IPS-15b (cell line): ENCODE data around the gene CTNNAL1.
"Not testable (repeated sequence)": the region's sequence is repeated elsewhere in the genome, so short reads cannot be mapped to it uniquely, and the experiment has no call there.

Experiments
- H3K27me3 ChIP-seq: one replicate; pipeline ENCODE4 v1.6.1; 2013; ENCODE audit warnings: low read length; ENCODE audit not compliant: control insufficient read depth, insufficient read depth
- H3K36me3 ChIP-seq: one replicate; pipeline ENCODE4 v1.6.1; 2013; ENCODE audit warnings: low read length; ENCODE audit not compliant: control insufficient read depth, insufficient read depth
- H3K4me1 ChIP-seq: one replicate; pipeline ENCODE4 v1.6.1; 2013; ENCODE audit warnings: mild to moderate bottlenecking, low read length; ENCODE audit not compliant: control insufficient read depth, insufficient read depth
- H3K4me3 ChIP-seq: one replicate; pipeline ENCODE4 v1.5.1; 2013; ENCODE audit warnings: low read depth, low read length
- H3K9ac ChIP-seq: one replicate; pipeline ENCODE4 v1.6.1; 2013; ENCODE audit warnings: low read depth, mild to moderate bottlenecking, low read length
- H3K9me3 ChIP-seq: one replicate; pipeline ENCODE4 v1.6.1; 2013; ENCODE audit warnings: mild to moderate bottlenecking, low read length; ENCODE audit not compliant: control insufficient read depth, insufficient read depth

CTNNAL1 gene

GRCh38 chr9:108911820-108912219 is 101.5 kb downstream of the CTNNAL1 start:
- Histone ChIP-seq H3K9me3 (no peaks in the 10 kb centered on the region), H3K4me1 (no peaks in the 10 kb centered on the region), H3K9ac (no peak overlapping the region), H3K4me3 (no peak overlapping the region), H3K27me3 (no peaks in the 10 kb centered on the region), H3K36me3 (peaks cover 39% of the 10 kb centered on the region)

- Histone ChIP-seq H3K27me3 (no peaks in the 10 kb centered on the region), H3K4me1 (no peaks in the 10 kb centered on the region), H3K36me3 (peaks cover 39% of the 10 kb centered on the region), H3K4me3 (no peak overlapping the region), H3K9ac (no peak overlapping the region), H3K9me3 (no peaks in the 10 kb centered on the region)
Measured at GRCh38 chr9:108910914-108911313, 102.4 kb downstream of the CTNNAL1 start.

- H3K9ac ChIP-seq: no peak overlapping the region
- H3K27me3 ChIP-seq: no peaks in the 10 kb centered on the region
- peaks cover 37% of the 10 kb centered on the region for H3K36me3 ChIP-seq
- no peaks in the 10 kb centered on the region for H3K4me1 ChIP-seq
- no peaks in the 10 kb centered on the region for H3K9me3 ChIP-seq
- H3K4me3 ChIP-seq: no peak overlapping the region
Measured at GRCh38 chr9:108910402-108910801, 102.9 kb downstream of the CTNNAL1 start.

GRCh38 chr9:108905494-108905893 is 107.8 kb downstream of the CTNNAL1 start:
- Histone ChIP-seq H3K9ac (no peak overlapping the region), H3K27me3 (no peaks in the 10 kb centered on the region), H3K4me1 (no peaks in the 10 kb centered on the region), H3K36me3 (peaks cover 34% of the 10 kb centered on the region), H3K4me3 (no peak overlapping the region), H3K9me3 (no peaks in the 10 kb centered on the region)

- H3K9me3 ChIP-seq: no peaks in the 10 kb centered on the region
- no peak overlapping the region for H3K9ac ChIP-seq
- no peaks in the 10 kb centered on the region for H3K4me1 ChIP-seq
- peaks cover 35% of the 10 kb centered on the region for H3K36me3 ChIP-seq
- no peaks in the 10 kb centered on the region for H3K27me3 ChIP-seq
- H3K4me3 ChIP-seq: no peak overlapping the region
Measured at GRCh38 chr9:108904161-108904560, 109.1 kb downstream of the CTNNAL1 start.

GRCh38 chr9:108903420-108904103 is 109.7 kb downstream of the CTNNAL1 start:
- Histone ChIP-seq H3K9ac (no peak overlapping the region), H3K36me3 (peaks cover 31% of the 10 kb centered on the region), H3K4me1 (no peaks in the 10 kb centered on the region), H3K9me3 (no peaks in the 10 kb centered on the region), H3K4me3 (no peak overlapping the region), H3K27me3 (no peaks in the 10 kb centered on the region)

GRCh38 chr9:108900176-108900575 is 113.1 kb downstream of the CTNNAL1 start:
- Histone ChIP-seq H3K4me3 (no peak overlapping the region), H3K9ac (no peak overlapping the region), H3K36me3 (peaks cover 30% of the 10 kb centered on the region), H3K4me1 (no peaks in the 10 kb centered on the region), H3K9me3 (no peaks in the 10 kb centered on the region), H3K27me3 (no peaks in the 10 kb centered on the region)

- not testable (repeated sequence) for H3K4me3 ChIP-seq, H3K27me3 ChIP-seq, H3K9ac ChIP-seq, H3K4me1 ChIP-seq, H3K9me3 ChIP-seq
- peaks cover 30% of the 10 kb centered on the region for H3K36me3 ChIP-seq
Measured at GRCh38 chr9:108899023-108899695, 114.1 kb downstream of the CTNNAL1 start.

GRCh38 chr9:108897324-108898096 is 115.8 kb downstream of the CTNNAL1 start:
- Histone ChIP-seq H3K36me3 (peaks cover 35% of the 10 kb centered on the region), H3K9me3 (no peaks in the 10 kb centered on the region), H3K4me3 (no peak overlapping the region), H3K4me1 (no peaks in the 10 kb centered on the region), H3K27me3 (no peaks in the 10 kb centered on the region), H3K9ac (no peak overlapping the region)

GRCh38 chr9:108894225-108894997 is 118.9 kb downstream of the CTNNAL1 start:
- H3K9ac ChIP-seq: no peak overlapping the region
- H3K4me1 ChIP-seq: no peaks in the 10 kb centered on the region
- no peak overlapping the region for H3K4me3 ChIP-seq
- H3K36me3 ChIP-seq: peaks cover 30% of the 10 kb centered on the region
- no peaks in the 10 kb centered on the region for H3K9me3 ChIP-seq
- H3K27me3 ChIP-seq: no peaks in the 10 kb centered on the region
